Measurements from ENCODE around the gene TUG1.

The TUG1 gene

GRCh38 chr22:31001124-31001770, 32.2 kb downstream of the TUG1 start:
- DNase-seq (ENCODE audit: low read depth), result no peak

GRCh38 chr22:31005535-31005934, 36.5 kb downstream of the TUG1 start:
- no peak for DNase-seq (ENCODE audit: low read depth)

GRCh38 chr22:31019191-31019930, 50.3 kb downstream of the TUG1 start:
- no peak for DNase-seq (ENCODE audit: low read depth)

GRCh38 chr22:31020334-31020733, 51.3 kb downstream of the TUG1 start:
- DNase-seq (ENCODE audit: low read depth), result no peak

- no peak for DNase-seq (ENCODE audit: low read depth)
Measured at GRCh38 chr22:31022516-31022915, 53.5 kb downstream of the TUG1 start.
